ENCODE results near the gene GLCCI1.

Gene GLCCI1

DNA sequence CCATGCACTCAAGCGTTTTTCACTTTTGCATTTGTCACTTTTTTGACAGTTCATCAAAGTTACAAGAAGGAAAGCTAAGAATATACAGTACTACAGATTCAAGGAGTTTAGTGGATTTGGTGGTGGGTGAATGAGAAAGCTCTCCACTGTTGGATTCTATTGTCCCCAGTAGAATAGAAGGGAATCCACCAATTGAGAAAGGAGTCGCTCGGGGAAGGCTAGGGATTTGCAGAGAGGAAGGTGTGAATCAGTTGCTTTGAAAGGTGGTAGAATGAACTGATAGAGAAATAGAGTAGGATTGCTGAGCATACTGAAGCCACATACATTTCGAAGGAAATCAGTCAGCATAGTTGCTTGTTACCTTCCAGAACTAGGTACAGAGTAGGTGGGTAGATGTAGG is 33.7 kb upstream of the GLCCI1 start:
- H3K4me3 ChIP-seq (ENCODE audit: low read length) = no peak overlapping the region
- H3K4me1 ChIP-seq (ENCODE audit: insufficient read depth, low read length) = peaks cover 7% of the 10 kb centered on the region; the same call in 1 of the 2 replicates
- H3K27me3 ChIP-seq (ENCODE audit: insufficient read depth, low read length) = no peaks in the 10 kb centered on the region
- no peak overlapping the region for H3K27ac ChIP-seq (ENCODE audit: low read length)
- no peaks in the 10 kb centered on the region for H3K36me3 ChIP-seq (ENCODE audit: insufficient read depth, low read depth, low read length)
- no peak overlapping the region for H3K9ac ChIP-seq (ENCODE audit: low read depth, low read length)
- H3K9me3 ChIP-seq (ENCODE audit: insufficient read depth, low read depth, low read length) = no peaks in the 10 kb centered on the region

- no peak overlapping the region for H3K9ac ChIP-seq (ENCODE audit: low read depth, low read length)
- H3K27ac ChIP-seq (ENCODE audit: low read length) = no peak overlapping the region
- H3K9me3 ChIP-seq (ENCODE audit: insufficient read depth, low read depth, low read length) = no peaks in the 10 kb centered on the region
- no peak overlapping the region for H3K4me3 ChIP-seq (ENCODE audit: low read length)
- H3K36me3 ChIP-seq (ENCODE audit: insufficient read depth, low read depth, low read length) = no peaks in the 10 kb centered on the region
- H3K27me3 ChIP-seq (ENCODE audit: insufficient read depth, low read length) = no peaks in the 10 kb centered on the region
- H3K4me1 ChIP-seq (ENCODE audit: insufficient read depth, low read length) = peaks cover 7% of the 10 kb centered on the region; the same call in 1 of the 2 replicates
Observed at GRCh38 chr7:7938471-7938870, 30.1 kb upstream of the GLCCI1 start.

DNA sequence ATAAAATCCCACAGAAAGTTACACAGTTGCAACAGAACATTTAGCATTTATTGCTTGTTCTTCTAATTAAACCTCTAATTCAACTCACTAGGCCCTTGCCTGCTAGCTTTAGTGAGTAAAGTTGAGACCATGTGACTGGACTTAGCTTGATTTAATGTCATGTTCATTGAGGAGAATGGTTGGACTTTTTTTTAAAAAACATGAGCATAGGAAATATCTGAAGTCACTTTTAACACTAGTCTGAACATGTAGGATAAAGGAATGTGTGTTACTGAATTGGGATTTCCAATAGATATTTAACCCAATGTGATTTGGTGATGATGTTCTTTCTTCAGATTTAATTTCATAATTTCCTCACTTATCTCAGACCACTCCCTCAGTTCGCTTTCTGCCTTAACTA is 24.6 kb upstream of the GLCCI1 start:
- H3K9ac ChIP-seq (ENCODE audit: low read depth, low read length) = no peak overlapping the region

DNA sequence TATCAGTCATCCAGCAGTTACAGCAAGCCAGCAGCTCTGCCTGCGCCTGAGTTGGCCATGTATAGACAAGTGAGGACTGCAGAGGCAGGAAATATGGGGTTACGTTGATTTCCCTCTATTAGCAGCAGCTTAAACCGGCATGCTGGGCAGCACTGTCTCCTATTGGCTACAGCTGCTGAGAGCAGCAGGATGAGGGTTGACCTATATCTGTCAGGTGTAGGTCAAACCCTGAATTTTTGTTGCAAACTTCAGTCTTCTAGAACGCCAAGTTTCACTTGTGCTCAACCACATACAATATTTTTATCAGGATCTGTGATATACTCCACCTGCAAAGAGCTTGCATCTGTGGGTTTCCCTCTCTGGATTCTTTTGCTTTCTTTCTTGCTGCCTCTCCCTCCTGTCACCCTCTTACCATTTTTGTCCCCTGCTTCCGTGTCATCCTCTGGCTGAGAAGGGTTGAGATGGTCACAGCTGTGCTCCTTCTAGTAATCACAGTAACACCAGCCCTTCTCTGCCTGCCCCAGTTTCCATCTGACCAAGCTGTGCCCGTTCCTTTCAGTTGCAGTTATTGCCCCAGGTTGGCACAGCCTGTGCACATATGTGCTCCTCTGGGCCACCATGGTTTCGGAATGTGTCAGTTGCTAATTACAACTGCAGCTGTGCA is 23.8 kb upstream of the GLCCI1 start:
- no peaks in the 10 kb centered on the region for H3K27me3 ChIP-seq (ENCODE audit: insufficient read depth, low read length)
- H3K9ac ChIP-seq (ENCODE audit: low read depth, low read length) = no peak overlapping the region
- no peaks in the 10 kb centered on the region for H3K36me3 ChIP-seq (ENCODE audit: insufficient read depth, low read depth, low read length)
- peaks cover 4% of the 10 kb centered on the region for H3K4me1 ChIP-seq (ENCODE audit: insufficient read depth, low read length)
- no peaks in the 10 kb centered on the region for H3K9me3 ChIP-seq (ENCODE audit: insufficient read depth, low read depth, low read length)
- no peak overlapping the region for H3K4me3 ChIP-seq (ENCODE audit: low read length)
- no peak overlapping the region for H3K27ac ChIP-seq (ENCODE audit: low read length)

More for the DNA sequence above, 24.6 kb upstream of the GLCCI1 start:
- Histone ChIP-seq H3K9me3 (ENCODE audit: insufficient read depth, low read depth, low read length) (no peaks in the 10 kb centered on the region), H3K4me3 (ENCODE audit: low read length) (no peak overlapping the region), H3K27ac (ENCODE audit: low read length) (no peak overlapping the region), H3K36me3 (ENCODE audit: insufficient read depth, low read depth, low read length) (no peaks in the 10 kb centered on the region), H3K4me1 (ENCODE audit: insufficient read depth, low read length) (peaks cover 4% of the 10 kb centered on the region), H3K27me3 (ENCODE audit: insufficient read depth, low read length) (no peaks in the 10 kb centered on the region)

- H3K4me3 ChIP-seq (ENCODE audit: low read length) = no peak overlapping the region
- no peak overlapping the region for H3K9ac ChIP-seq (ENCODE audit: low read depth, low read length)
- no peak overlapping the region for H3K27ac ChIP-seq (ENCODE audit: low read length)
- no peaks in the 10 kb centered on the region for H3K9me3 ChIP-seq (ENCODE audit: insufficient read depth, low read depth, low read length)
- peaks cover 4% of the 10 kb centered on the region for H3K4me1 ChIP-seq (ENCODE audit: insufficient read depth, low read length)
- no peaks in the 10 kb centered on the region for H3K36me3 ChIP-seq (ENCODE audit: insufficient read depth, low read depth, low read length)
- no peaks in the 10 kb centered on the region for H3K27me3 ChIP-seq (ENCODE audit: insufficient read depth, low read length)
Observed at GRCh38 chr7:7946486-7946885, 22.1 kb upstream of the GLCCI1 start.

DNA sequence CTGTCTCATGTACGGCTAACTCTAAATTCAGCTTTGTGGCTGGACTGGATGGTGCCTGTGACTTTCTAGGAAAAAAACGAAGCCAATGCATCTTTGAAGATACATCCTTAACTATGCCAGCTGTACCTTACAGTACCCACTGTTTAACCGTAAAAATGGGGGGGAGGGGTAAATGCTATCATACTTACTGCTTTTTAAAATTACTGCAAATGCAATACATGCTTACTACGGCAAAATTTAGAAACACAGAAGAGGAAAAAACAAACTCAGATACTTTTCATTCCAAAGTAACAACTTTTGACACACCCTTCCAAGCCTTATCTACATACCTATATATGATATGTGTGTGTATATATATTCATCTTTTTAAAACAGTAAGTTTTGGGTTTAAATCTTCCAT is 20.4 kb upstream of the GLCCI1 start:
- no peak overlapping the region for H3K4me3 ChIP-seq (ENCODE audit: low read length)
- no peak overlapping the region for H3K9ac ChIP-seq (ENCODE audit: low read depth, low read length)
- no peak overlapping the region for H3K27ac ChIP-seq (ENCODE audit: low read length)
- H3K4me1 ChIP-seq (ENCODE audit: insufficient read depth, low read length) = peaks cover 4% of the 10 kb centered on the region
- H3K9me3 ChIP-seq (ENCODE audit: insufficient read depth, low read depth, low read length) = no peaks in the 10 kb centered on the region
- no peaks in the 10 kb centered on the region for H3K36me3 ChIP-seq (ENCODE audit: insufficient read depth, low read depth, low read length)
- H3K27me3 ChIP-seq (ENCODE audit: insufficient read depth, low read length) = no peaks in the 10 kb centered on the region

DNA sequence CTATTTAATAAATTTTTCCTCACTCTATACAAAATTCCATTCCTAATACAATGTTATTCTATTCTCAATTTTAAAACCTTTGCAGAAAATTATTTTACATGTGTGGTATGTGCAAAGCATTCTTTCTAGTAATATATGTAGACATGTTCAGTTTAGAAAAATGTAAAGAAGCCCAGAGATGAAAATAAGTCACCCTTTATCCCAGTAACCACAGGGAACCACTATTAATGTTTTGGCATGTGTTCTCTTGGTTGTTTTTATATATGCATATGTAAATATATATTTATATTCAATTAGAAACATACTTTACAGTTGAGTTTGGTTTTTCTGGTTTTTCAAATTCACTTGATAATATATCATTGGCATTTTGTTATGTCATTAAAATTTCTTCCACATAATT is 14.8 kb upstream of the GLCCI1 start:
- no peak overlapping the region for H3K27ac ChIP-seq (ENCODE audit: low read length)

DNA sequence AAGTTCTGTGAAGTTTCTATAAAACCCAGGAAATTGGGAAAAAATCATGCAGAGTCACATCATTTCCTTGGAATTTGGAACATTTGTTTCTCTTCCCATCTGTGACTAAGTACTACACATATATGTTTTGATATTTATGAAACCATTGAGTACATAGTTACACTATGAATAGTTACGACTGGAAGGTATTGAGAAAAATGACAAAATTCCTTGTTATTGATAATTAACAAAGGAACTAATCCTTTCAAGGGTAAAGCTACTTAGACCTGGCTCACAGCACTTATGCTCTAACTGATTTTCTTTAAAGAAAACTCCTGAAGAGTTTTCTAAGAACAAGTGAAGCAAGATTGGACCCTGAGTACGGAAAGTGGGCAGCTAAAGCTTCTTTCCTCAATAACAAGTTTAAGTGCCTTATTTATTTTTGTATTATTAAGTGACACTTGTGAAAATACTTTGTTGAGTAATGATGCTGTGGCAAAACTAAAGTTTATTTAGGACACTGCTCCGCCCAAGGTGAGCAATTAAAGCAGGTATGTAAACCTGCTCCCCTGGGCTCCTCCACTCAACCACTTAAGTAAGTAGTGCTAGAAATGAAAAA is 12.0 kb upstream of the GLCCI1 start:
- Histone ChIP-seq H3K4me1 (ENCODE audit: insufficient read depth, low read length) (peaks cover 14% of the 10 kb centered on the region), H3K27ac (ENCODE audit: low read length) (no peak overlapping the region), H3K36me3 (ENCODE audit: insufficient read depth, low read depth, low read length) (no peaks in the 10 kb centered on the region), H3K27me3 (ENCODE audit: insufficient read depth, low read length) (no peaks in the 10 kb centered on the region), H3K9me3 (ENCODE audit: insufficient read depth, low read depth, low read length) (no peaks in the 10 kb centered on the region), H3K9ac (ENCODE audit: low read depth, low read length) (no peak overlapping the region), H3K4me3 (ENCODE audit: low read length) (no peak overlapping the region)

More for the DNA sequence above, 14.8 kb upstream of the GLCCI1 start:
- H3K9ac ChIP-seq (ENCODE audit: low read depth, low read length) = no peak overlapping the region
- no peaks in the 10 kb centered on the region for H3K27me3 ChIP-seq (ENCODE audit: insufficient read depth, low read length)
- H3K9me3 ChIP-seq (ENCODE audit: insufficient read depth, low read depth, low read length) = no peaks in the 10 kb centered on the region
- peaks cover 14% of the 10 kb centered on the region for H3K4me1 ChIP-seq (ENCODE audit: insufficient read depth, low read length)
- no peaks in the 10 kb centered on the region for H3K36me3 ChIP-seq (ENCODE audit: insufficient read depth, low read depth, low read length)
- no peak overlapping the region for H3K4me3 ChIP-seq (ENCODE audit: low read length)

GRCh38 chr7:7957513-7957912 is 11.1 kb upstream of the GLCCI1 start:
- peaks cover 14% of the 10 kb centered on the region for H3K4me1 ChIP-seq (ENCODE audit: insufficient read depth, low read length)
- no peaks in the 10 kb centered on the region for H3K36me3 ChIP-seq (ENCODE audit: insufficient read depth, low read depth, low read length)
- H3K27me3 ChIP-seq (ENCODE audit: insufficient read depth, low read length) = no peaks in the 10 kb centered on the region
- H3K9ac ChIP-seq (ENCODE audit: low read depth, low read length) = no peak overlapping the region
- no peak overlapping the region for H3K4me3 ChIP-seq (ENCODE audit: low read length)
- no peaks in the 10 kb centered on the region for H3K9me3 ChIP-seq (ENCODE audit: insufficient read depth, low read depth, low read length)
- H3K27ac ChIP-seq (ENCODE audit: low read length) = no peak overlapping the region

- H3K9me3 ChIP-seq (ENCODE audit: insufficient read depth, low read depth, low read length) = no peaks in the 10 kb centered on the region
- no peaks in the 10 kb centered on the region for H3K36me3 ChIP-seq (ENCODE audit: insufficient read depth, low read depth, low read length)
- no peak overlapping the region for H3K27ac ChIP-seq (ENCODE audit: low read length)
- H3K4me3 ChIP-seq (ENCODE audit: low read length) = no peak overlapping the region
- H3K27me3 ChIP-seq (ENCODE audit: insufficient read depth, low read length) = no peaks in the 10 kb centered on the region
- no peak overlapping the region for H3K9ac ChIP-seq (ENCODE audit: low read depth, low read length)
- H3K4me1 ChIP-seq (ENCODE audit: insufficient read depth, low read length) = peaks cover 4% of the 10 kb centered on the region
Observed at GRCh38 chr7:7959979-7960670, 8.5 kb upstream of the GLCCI1 start.

GRCh38 chr7:7962851-7963250 is 5.7 kb upstream of the GLCCI1 start:
- H3K4me3 ChIP-seq (ENCODE audit: low read length) = no peak overlapping the region
- peaks cover 2% of the 10 kb centered on the region; the same call in 1 of the 2 replicates for H3K4me1 ChIP-seq (ENCODE audit: insufficient read depth, low read length)
- no peaks in the 10 kb centered on the region for H3K36me3 ChIP-seq (ENCODE audit: insufficient read depth, low read depth, low read length)
- H3K9me3 ChIP-seq (ENCODE audit: insufficient read depth, low read depth, low read length) = no peaks in the 10 kb centered on the region
- H3K27me3 ChIP-seq (ENCODE audit: insufficient read depth, low read length) = no peaks in the 10 kb centered on the region
- H3K27ac ChIP-seq (ENCODE audit: low read length) = no peak overlapping the region
- H3K9ac ChIP-seq (ENCODE audit: low read depth, low read length) = no peak overlapping the region

- peaks cover 3% of the 10 kb centered on the region; the same call in 1 of the 2 replicates for H3K4me1 ChIP-seq (ENCODE audit: insufficient read depth, low read length)
- no peak overlapping the region for H3K27ac ChIP-seq (ENCODE audit: low read length)
- H3K9me3 ChIP-seq (ENCODE audit: insufficient read depth, low read depth, low read length) = no peaks in the 10 kb centered on the region
- H3K27me3 ChIP-seq (ENCODE audit: insufficient read depth, low read length) = no peaks in the 10 kb centered on the region
- no peak overlapping the region for H3K9ac ChIP-seq (ENCODE audit: low read depth, low read length)
- H3K4me3 ChIP-seq (ENCODE audit: low read length) = no peak overlapping the region
- H3K36me3 ChIP-seq (ENCODE audit: insufficient read depth, low read depth, low read length) = no peaks in the 10 kb centered on the region
Observed at GRCh38 chr7:7964250-7964649, 4.3 kb upstream of the GLCCI1 start.

Measured in iPS-20b (cell line).